Stimulated activated CD8-positive, alpha-beta memory T cell treated with anti-CD3 and anti-CD28 coated beads, Interleukin-4, amount 100 ng/mL, for 24 hours (primary cell): Measurements from ENCODE around the gene PFN3.
"Not testable (repeated sequence)": the region's sequence is repeated elsewhere in the genome, so short reads cannot be mapped to it uniquely, and the experiment has no call there.

Source experiments
- DNase-seq: peaks from one replicate; pipeline ENCODE4 v3.0.0-alpha.2; 2020; ENCODE audit warnings: low read depth

Gene PFN3

GRCh38 chr5:177425196-177425800, 24.8 kb upstream of the PFN3 start:
- no peak for DNase-seq

GRCh38 chr5:177423671-177424070, 23.2 kb upstream of the PFN3 start:
- no peak for DNase-seq

DNA sequence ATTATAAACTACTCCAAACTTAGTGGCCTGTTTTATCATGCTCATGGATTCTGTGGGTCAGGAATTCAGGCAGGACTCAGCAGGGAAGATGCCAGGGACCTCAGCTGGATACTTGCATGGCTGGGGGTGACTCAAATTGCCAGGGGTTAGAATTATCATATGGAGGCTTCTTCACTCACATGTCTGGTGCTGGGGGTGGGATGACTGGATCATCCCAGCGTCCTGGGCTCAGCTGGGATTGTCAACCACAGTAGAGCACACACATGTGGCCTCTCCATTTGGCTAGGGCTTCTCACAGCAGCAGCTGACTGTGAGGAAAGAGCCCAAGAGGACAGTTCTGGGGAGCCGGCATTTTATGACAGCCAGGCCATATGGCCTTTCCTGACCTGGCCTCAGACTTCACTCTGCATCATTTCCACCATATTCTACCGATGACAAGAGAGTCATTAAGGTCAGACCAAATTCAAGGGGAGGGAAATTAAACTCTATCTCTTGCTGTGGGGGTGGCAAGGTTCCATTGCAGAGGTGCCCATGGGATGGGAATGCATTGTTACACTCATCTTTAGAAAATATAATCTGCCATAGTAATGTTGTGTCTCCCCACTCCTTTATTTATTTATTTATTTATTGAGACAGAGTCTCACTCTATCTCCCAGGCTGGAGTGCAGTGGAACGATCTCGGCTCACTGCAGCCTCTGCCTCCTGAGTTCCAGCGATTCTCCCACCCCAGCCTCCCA, 20.8 kb upstream of the PFN3 start:
- DNase-seq, result no peak

GRCh38 chr5:177420472-177420871, 20.0 kb upstream of the PFN3 start:
- DNase-seq, result not testable (repeated sequence)

DNA sequence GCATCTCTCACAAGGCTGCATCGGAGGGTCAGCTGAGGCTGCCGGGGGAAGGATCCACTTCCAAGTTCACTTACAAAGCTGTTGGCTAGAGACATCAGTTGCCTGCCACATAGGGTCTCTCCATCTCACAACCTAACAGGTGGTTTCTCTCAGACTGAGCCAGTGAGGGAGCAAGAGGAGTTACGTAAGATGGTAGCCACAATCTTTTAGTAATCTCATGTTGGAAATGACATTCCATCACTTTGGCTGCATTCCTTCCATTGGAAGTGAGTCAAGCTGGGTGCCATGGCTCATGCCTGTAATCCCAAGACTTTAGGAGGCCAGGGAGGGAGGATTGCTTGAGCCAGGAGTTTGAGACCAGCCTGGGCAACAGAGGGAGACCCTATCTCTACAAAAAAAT, 18.6 kb upstream of the PFN3 start:
- no peak for DNase-seq

DNA sequence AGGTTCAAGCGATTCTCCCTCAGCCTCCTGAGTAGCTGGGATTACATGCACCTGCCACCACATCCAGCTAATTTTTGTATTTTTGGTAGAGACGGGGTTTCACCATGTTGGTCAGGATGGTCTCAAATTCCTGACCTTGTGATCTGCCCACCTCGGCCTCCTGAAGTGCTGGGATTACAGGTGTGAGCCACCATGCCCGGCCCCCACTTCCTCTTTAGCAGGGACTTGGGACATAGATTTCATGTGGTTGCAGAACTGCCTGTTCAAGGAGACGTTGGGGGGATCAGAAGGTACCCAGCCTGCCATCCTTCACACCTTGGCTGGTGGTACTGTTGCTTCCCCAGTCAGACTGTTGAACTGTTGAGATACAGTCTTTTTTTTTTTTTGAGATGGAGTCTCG, 16.6 kb upstream of the PFN3 start:
- not testable (repeated sequence) for DNase-seq

DNA sequence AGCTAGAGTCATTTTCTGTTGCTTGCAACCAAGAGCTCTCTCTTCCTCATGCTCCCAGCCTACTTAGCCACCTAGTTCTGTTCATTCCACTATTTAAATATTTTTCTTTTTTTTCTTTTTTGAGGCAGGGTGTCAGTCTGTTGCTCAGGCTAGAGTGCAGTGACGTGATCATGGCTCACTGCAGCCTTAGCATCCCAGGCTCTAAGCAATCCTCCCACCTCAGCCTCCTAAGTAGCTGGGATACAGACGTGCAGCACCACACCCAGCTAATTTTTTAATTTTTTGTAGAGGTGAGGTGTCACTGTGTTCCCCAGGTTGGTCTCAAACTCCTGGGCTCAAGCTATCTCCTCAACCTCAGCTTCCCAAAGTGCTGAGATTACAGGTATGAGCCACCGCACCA, 14.0 kb upstream of the PFN3 start:
- DNase-seq, result no peak

- DNase-seq, result no peak
These were observed 12.3 kb upstream of the PFN3 start for GRCh38 chr5:177412603-177413233.

DNA sequence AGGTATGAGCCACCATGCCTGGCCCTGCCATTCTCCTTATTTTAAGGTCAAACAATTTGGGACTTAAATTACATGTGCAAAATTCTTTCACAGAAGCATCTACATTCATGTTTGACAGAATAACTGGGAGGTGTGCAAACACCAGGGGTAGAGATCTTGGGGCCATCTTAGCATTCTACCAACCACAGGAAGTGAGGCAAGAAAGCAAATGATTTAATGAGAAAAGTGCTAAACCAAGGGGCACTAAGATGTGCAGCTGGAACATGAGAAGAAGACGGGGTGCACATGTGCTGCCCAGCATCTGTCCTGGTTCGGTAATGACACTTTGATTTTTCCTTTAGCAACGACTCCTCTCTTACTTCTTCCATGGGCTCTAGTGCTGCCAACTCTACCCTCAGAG, 10.1 kb upstream of the PFN3 start:
- no peak for DNase-seq

- DNase-seq, result no peak
These were observed 8.8 kb upstream of the PFN3 start, which contains the start of gene F12 for GRCh38 chr5:177409043-177409801. Gene F12 (minus strand): TSS chr5:177409564. CDS start chr5:177409527, 37 bp downstream.

- no peak for DNase-seq
These were observed 5.3 kb upstream of the PFN3 start for GRCh38 chr5:177405805-177406204.

GRCh38 chr5:177405312-177405711, 4.9 kb upstream of the PFN3 start:
- no peak for DNase-seq

DNA sequence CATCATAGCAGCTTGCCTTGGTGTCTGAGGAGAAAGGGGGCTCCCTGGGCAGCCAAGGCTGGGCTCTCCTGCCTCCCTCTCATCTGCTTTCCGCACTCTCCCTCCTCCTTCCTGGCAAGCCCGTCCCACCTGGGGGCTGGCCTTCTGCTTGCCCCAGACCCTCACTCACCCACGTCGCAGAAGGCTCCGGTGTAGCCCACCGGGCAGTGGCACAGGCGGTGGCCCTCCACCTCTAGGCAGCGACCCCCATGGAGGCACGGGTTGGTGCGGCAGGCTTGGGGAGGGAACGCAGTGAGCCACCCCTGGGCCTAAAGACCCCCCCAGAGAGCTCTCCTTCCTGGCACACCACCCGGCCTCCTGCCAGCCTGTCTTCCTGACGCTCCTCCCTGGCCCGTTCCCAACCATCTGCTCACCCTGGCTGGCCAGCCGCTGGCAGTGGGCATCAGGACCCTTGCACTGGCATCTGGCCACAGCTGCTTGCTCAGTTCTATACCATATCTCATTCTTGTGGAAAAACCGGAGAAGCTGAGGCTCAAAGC, 4.2 kb upstream of the PFN3 start:
- DNase-seq, result no peak

DNA sequence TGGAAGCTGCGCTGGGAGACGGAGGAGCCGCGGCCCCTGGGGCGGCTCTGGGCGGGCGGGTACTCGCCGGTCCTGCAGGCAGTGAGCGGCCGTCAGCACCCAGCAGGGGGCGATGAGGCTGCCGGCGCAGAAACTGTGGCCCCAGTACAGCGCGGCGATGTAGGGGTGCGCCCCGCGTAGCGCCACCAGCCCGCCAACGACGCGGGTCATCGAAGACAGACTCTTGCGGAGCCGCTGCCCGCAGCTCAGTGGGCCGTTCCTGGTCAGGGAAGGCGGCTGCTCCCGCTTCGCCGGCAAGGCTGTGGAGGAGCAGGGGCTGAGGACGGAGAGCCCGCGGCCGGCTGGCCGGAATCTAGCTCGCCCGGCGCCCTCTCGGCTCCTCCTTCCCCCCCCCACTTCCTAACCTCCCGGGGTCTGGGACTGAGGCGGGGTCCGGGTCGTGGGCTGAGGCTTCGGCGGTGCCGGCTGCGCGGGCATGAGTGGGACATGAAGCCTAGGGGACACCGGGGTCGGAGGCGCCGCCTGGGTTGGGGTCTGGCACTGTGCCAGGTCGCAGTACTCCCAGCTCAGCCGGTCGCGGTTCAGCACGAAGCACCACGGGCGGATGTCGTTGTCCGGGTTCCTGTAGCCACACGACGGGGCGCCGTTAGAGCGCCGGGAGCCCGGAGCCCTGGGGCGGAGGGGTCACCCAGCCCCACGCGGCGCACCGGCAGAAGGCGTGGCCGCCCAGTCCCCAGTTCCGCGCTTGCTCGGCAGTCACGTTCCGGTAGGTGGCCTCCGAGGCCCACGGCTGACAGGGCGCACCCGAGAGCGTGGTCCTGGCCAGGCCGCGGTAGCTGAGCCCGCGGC, 3.6 kb upstream of the PFN3 start:
- peak; percentile 75 for DNase-seq

- no peak for DNase-seq
These were observed 2.8 kb upstream of the PFN3 start for GRCh38 chr5:177403102-177403791.

DNA sequence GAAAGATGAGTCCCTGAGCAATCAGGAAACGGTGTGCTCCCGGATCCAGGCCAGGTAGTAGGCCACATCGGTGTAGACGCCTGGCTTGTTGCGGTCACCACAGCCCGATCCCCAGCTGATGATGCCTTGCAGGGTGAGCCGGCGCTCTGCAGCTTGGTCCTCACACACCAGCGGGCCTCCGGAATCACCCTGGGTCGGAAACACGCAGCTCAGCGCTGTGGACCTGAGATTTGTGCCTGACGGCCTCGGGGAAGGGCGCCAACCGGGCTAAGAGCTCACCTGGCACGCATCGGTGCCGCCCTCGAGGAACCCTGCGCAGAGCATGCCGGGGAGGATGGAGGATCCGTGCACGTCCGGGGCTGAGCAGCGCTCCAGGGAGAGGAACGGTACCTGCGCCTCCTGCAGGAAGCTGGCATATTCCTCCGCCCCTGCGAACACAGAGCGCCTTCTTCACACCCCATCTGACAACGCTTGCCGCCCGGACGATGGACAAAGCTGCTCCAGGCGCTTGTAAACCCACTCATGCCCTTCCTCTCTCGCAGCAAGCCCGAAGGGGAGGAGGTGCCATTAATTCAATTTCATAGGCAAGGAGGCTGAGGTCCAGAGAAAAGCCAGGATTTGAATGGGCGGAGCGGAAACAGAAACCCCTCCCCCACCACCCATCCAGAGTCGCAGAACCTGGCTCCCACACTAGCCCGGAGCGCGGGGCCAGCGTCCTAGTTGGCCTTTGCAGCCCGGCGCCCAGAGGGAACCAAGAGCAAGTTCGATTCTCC, 2.0 kb upstream of the PFN3 start:
- DNase-seq, result peak; percentile 47

DNA sequence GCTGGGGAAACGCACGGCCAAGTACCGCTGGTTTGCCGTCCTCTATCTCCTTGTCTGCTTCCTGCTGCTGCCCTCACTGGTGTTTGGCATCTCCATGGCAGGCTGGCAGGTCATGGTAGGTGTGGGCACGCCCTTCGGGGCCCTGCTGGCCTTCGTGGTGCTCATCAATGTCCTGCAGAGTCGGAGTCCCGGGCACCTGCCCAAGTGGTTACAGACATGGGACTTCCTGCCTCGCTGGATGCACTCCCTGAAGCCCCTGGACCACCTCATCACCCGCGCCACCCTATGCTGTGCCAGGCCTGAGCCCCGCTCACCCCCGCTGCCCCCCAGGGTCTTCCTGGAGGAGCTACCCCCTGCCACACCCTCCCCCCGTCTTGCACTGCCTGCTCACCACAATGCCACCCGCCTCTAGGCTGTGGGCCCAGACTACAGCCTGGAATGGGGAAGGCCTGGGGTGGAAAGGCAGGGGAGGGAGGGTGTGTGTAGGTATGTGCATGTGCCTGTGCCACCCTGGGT, 2.5 kb downstream of the PFN3 start:
- no peak for DNase-seq

DNA sequence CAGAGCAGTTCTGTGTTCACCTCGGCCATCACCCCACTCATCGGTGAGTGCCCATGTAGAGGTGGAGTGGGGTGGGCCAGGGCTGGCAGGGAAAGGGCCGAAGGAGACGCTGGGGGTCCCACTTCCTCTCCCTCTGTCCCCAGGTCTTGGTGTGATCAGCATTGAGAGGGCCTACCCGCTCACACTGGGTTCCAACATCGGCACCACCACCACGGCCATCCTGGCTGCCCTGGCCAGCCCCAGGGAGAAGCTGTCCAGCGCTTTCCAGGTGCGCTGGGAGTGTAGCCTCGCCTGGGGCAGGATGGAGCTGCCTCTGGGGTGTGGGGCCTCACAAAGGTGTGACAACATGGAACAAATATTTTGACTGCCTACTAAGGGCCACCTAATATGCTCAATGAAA, 3.7 kb downstream of the PFN3 start:
- DNase-seq, result no peak

GRCh38 chr5:177396078-177396477, 4.4 kb downstream of the PFN3 start:
- no peak for DNase-seq

DNA sequence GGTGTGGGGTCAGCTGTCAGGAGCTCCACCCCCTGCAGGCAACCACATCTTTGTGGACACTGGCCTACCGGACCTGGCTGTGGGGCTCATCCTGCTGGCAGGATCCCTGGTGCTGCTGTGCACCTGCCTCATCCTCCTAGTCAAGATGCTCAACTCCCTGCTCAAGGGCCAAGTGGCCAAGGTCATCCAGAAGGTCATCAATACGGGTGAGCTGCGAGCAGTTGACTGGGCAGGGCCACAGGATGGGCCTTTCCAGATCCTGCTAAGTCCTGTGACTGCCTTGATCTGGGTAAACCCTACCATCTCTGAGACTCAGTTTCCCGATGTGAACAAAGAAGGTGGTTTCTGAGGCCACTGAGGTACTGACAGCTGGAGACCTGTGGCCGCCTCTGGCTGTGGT, 6.5 kb downstream of the PFN3 start:
- no peak for DNase-seq
